Stimulated activated CD4-positive, alpha-beta T cell treated with anti-CD3 and anti-CD28 coated beads, Interleukin-4, amount 100 ng/mL, for 1 hour (primary cell): Measurements from ENCODE around the gene PLCB2.

Source experiments
- DNase-seq: peaks from one replicate; pipeline ENCODE4 v3.0.0-alpha.2; 2020

PLCB2 gene

DNA sequence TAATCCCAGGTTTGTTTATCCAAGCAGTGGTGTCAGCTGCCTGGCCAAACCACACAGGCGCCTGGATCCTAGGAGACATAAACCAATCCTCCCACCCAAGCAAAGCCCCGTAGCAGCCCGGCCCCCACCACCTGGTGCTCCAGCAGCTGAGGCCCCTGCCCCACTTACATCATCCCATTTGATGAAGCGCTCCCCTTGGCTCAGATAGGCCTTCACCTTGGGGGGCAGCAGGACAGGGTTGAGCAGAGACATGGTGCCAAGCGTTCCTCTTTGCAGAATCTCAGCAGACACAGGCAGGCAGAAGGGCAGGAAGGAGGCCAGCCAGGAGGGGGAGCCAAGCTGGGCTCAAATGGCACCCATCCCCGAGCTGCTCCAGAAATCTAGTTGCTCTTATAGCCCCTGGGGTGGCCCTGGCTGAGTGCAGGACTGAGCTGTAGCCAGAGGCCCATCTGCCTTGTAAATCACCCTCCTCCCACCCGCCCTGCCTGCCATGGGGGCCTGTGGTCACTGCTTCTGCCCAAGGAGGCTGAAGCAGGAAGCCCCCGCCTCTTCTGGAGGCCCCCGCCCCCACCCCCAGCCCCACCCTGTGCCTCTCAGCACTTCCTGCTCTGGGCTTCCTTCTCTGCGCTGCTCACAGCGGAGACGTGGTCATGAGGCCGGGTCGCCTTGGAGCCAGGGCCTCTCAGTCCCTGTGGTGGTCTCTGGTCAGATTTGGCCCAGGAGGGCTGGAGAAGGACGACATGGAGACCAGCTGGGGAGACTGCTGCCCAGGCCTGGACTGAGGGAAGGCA lies at the start of gene PLCB2:
TSS of gene PLCB2 (minus strand) at position 515 of the 791 bp plus-strand sequence. CDS start at position 252, 263 bp downstream.
- DNase-seq = peak; percentile 67

DNA sequence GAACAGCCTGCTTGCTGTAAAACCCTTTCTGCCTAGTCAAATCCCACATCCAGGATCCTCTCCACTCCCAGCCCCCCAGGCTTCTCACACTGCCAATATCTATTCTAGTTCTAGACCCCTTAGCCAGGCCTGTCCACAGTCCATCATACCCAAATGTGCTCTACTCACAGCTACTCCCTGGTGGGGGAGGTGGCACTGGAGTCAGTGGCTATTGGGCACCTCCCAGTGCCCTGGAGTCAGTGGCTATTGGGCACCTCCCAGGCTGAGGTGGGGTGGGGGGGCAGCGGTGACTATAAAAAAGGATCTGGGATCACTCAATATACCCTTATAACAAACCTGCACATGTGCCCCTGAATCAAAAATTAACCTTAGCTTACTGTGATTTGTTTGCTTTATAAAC lies 49.5 kb upstream of the PLCB2 start:
- DNase-seq = no peak

DNA sequence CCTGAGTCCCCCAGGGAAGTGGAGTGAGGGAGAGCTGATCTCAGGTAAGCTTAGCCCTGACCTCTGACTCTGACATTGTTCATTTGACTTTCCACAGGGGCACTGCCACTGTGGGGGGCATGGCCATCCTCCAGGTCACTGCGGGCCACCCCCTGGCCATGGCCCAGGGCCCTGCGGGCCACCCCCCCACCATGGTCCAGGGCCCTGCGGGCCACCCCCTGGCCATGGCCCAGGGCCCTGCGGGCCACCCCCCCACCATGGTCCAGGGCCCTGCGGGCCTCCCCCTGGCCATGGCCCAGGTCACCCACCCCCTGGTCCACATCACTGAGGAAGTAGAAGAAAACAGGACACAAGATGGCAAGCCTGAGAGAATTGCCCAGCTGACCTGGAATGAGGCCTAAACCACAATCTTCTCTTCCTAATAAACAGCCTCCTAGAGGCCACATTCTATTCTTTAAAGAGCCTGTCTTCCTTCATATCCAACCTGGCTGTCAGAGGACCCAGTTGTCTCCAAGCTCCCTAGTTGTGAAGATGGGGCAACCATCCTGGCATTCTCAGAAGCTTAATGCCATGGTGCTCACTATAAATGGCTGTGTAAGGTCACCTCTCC lies 48.3 kb upstream of the PLCB2 start:
- no peak for DNase-seq

DNA sequence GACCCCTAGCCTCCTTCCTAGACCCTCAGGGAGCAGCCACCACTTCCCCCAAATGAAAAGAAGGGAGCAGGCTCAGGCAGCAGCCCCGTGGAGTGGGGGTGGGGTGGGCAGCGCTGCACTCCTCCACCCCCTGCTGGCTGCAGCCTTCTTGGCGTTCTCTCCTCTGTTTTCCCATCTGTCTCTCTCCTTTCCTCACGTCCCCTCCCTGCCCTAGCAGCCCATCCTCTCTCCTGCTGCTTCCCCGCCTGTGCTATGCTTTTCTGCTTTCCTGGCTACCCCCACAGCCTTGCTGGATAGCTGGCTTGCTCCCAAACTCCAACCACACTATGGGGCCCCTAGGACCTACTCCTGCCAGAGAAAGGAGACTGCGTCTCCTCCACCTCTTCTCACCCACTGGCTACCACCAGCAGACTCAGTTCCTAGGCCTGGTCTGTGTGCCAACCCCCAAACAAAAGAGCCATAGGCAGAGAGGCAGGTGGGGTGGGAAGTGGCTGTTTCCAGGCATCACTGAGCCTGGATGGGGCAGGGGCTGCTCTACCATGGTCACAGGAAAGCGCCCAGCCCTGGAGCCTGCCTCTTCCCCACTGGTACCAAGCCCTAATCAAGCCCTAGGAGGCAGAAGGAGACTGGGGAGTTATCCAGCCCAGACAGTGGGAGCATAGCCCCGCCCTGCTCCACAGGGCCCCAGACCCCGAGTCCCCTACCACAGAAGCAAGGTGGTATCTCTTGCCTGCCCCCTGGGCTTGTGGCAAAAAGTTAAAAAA lies 46.9 kb upstream of the PLCB2 start:
- no peak for DNase-seq

- DNase-seq = no peak
Observed at GRCh38 chr15:40353697-40354096, 46.0 kb upstream of the PLCB2 start.

GRCh38 chr15:40352281-40352901 lies 44.7 kb upstream of the PLCB2 start:
- no peak for DNase-seq

GRCh38 chr15:40349163-40349562 lies 41.4 kb upstream of the PLCB2 start:
- DNase-seq = no peak

DNA sequence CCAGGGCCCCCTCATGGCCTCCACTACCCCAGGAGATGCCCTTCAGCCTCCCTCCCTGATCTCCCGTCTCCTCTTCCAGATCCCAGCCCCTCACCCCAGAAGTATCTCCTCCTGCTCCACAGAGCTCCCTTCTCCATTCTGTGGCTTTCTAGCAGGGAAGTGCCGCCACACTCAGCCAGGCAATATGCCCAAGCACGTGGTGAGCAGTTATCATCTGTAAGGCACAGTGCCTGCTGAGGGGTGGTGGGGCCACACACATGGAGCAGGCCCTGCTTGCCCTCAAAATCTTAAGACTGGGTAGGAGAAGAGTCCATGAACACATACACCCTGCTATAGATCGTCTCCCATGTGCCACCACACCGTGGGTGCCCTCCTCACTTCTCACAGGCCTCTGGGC lies 40.7 kb upstream of the PLCB2 start:
- no peak for DNase-seq

- DNase-seq = no peak
Observed at GRCh38 chr15:40347559-40348473, 40.1 kb upstream of the PLCB2 start.

GRCh38 chr15:40346579-40347558 lies 39.1 kb upstream of the PLCB2 start:
- DNase-seq = no peak

- no peak for DNase-seq
Observed at GRCh38 chr15:40345867-40346578, 38.3 kb upstream of the PLCB2 start.

DNA sequence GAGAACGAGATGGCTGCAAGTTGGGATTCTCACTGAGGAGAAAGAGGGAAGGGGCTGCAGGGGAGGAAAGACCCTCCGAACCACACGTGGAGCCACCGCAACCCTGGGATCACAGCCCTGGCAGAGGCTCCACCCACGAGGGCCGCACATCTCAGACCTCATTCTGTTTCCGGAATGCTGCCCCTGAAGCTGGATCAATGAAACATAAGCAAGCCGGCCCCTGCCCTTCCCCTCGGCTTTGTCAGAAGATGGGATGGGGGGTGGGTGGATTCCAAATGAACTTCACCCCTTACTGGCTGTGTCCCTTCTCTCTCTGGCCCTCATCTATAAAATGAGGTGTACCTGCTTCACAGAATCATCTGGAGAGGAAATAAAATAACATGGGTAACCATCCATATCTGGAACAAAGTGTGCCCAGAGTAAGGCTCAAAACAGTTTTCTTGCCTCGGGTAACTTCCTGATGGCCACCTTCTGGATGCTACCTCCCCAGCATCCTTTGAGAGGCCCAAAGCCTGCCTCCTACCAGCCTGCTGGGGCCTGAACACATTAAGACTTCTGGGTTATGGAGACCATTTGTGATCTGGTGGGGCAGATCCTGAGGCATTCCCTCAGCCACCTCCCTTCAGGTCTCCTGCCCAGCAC lies 37.6 kb upstream of the PLCB2 start:
- DNase-seq = no peak

DNA sequence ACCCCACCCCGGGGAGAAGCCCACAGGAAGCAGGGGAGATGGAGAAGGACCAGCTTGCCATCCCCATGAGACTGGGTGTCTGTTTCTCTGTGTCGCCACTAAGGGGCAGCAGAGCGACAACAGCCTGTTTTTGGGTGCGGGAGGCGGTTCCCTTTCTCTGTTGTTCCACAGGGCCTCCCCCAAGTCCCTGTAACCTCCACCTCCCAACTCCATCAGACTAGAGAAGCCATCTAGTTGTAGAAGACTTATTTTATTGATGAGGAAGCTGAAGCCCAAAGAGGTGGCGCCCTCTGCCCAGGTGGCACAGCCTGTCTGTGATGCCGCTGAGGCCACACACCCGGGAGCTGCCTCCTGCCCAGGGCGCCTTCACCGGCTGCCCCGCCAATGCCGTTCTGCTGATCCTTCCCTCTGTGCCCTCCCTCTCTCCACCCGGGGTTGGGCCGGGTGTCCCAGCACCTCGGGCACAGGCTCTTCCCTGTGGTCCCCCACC lies 36.9 kb upstream of the PLCB2 start:
- peak; percentile 70 for DNase-seq

DNA sequence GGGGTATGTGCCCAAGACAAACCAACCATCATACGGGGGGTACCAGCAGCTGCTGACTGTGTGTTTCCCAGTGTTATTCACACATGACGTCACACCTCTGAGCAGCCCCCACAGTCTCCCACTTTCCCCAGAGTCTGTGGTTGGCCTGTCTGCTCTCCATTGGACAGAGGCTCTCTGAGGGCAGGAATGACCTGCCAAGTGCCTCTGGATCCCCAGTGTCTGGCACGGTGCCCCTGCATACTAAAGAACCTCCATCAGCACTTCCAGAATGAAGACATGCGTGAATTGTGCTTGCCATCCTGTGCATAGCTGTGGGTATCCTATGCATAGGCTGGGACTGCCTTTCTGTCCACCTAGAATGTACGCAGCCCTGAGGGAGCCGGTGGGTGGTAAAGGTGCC lies 36.5 kb upstream of the PLCB2 start:
- no peak for DNase-seq

GRCh38 chr15:40343512-40343911 lies 35.8 kb upstream of the PLCB2 start:
- no peak for DNase-seq

GRCh38 chr15:40342416-40343320 lies 34.9 kb upstream of the PLCB2 start:
- no peak for DNase-seq

- DNase-seq = no peak
Observed at GRCh38 chr15:40340740-40341400, 33.1 kb upstream of the PLCB2 start, which contains the start of gene CCDC9B. CCDC9B (minus strand) TSS chr15:40340939; CDS start chr15:40340819, 120 bp downstream.
